Activated naive CD8-positive, alpha-beta T cell treated with anti-CD3 and anti-CD28 coated beads, Interleukin-2, amount 50 U/mL, for 24 hours (primary cell): Measurements from ENCODE around the gene ARFGEF2.
"Not testable (repeated sequence)": the region's sequence is repeated elsewhere in the genome, so short reads cannot be mapped to it uniquely, and the experiment has no call there.

Experiments
- ATAC-seq: fragments of 150-1000 bp; cut with Tn5 transposase; one replicate; pipeline ENCODE4 v1.10.0; 2021
- DNase-seq: peaks from one replicate; pipeline ENCODE4 v3.0.0; 2021
- H3K27ac Mint-ChIP-seq: one replicate; pipeline ENCODE4 v1.8.0; 2021; ENCODE audit warnings: mild to moderate bottlenecking, mixed read lengths
- H3K27me3 Mint-ChIP-seq: one replicate; pipeline ENCODE4 v1.8.0; 2021; ENCODE audit warnings: mixed read lengths
- H3K36me3 Mint-ChIP-seq: one replicate; pipeline ENCODE4 v1.8.0; 2021; ENCODE audit warnings: low read depth, mixed read lengths
- H3K4me1 Mint-ChIP-seq: one replicate; pipeline ENCODE4 v1.8.0; 2021; ENCODE audit warnings: mixed read lengths
- H3K4me3 Mint-ChIP-seq: one replicate; pipeline ENCODE4 v1.8.0; 2021; ENCODE audit warnings: mild to moderate bottlenecking, moderate library complexity, mixed read lengths
- H3K9me3 Mint-ChIP-seq: one replicate; pipeline ENCODE4 v1.8.0; 2021; ENCODE audit warnings: mixed read lengths

ARFGEF2 gene

DNA sequence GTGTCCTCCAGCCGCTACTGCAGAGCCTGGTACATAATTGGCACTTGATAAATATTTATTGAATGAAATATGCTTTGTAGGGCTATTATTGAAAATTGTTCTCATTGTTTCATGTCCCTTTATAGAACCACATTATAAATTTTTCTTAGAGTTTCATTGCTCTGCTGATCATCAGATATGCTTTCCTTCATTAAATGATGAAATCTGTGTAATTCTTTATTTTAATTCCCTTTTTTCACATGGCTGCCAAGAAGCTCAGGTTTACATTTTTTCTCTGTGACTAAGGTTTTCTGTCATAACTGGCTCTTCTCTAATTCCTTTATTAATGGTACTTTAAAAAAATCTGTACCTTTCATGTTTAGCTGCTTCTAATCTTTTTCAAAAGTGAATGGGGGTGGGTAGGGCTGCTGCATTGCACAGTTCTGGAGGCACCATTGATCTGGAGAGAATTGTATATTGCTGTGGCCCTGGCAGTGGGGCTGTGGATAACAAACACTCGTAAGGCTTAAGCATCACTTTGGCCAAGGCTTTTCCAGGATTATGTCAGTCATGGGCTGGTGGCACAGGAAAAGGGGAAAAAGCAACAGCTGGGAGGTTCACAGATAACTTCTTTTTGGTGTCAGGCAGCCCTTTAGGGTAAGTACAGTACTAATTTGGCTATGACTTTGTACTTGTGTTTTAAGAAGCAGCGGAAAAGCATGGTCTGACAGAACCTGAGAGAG lies 43.8 kb downstream of the ARFGEF2 start:
- Mint-ChIP-seq H3K9me3 (no peaks in the 10 kb centered on the region), H3K27ac (no peak overlapping the region), H3K27me3 (no peaks in the 10 kb centered on the region), H3K36me3 (peaks cover 19% of the 10 kb centered on the region), H3K4me3 (no peak overlapping the region), H3K4me1 (no peaks in the 10 kb centered on the region)
- ATAC-seq, result no peak
- no peak for DNase-seq

- Mint-ChIP-seq H3K27ac (no peak overlapping the region), H3K27me3 (no peaks in the 10 kb centered on the region), H3K4me3 (no peak overlapping the region), H3K4me1 (no peaks in the 10 kb centered on the region), H3K36me3 (peaks cover 32% of the 10 kb centered on the region), H3K9me3 (no peaks in the 10 kb centered on the region)
- no peak for DNase-seq
- no peak for ATAC-seq
These were observed 49.3 kb downstream of the ARFGEF2 start for GRCh38 chr20:48970681-48971365.

DNA sequence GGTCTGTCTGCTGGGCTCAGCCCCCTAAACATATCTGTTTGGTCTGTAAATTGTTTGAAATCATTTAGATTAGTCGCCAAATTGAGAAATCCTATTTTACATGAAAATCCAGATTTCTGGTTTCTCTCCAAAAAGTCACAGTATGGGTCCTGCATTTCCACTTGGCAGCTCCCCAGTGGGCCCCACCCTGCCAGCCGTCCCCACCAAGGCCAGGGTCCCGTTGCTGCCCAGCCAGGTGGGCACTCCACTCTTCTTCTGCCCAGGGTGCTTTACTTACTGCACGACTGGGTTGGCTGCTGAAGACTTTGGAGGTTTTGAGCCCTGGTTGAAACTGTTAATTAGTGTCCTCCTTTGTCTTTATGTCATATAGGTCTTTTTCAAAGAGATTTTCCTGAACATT lies 50.4 kb downstream of the ARFGEF2 start:
- DNase-seq (no peak), ATAC-seq (no peak)
- Mint-ChIP-seq H3K4me1 (no peaks in the 10 kb centered on the region), H3K36me3 (peaks cover 38% of the 10 kb centered on the region), H3K9me3 (no peaks in the 10 kb centered on the region), H3K27ac (no peak overlapping the region), H3K27me3 (no peaks in the 10 kb centered on the region), H3K4me3 (no peak overlapping the region)

DNA sequence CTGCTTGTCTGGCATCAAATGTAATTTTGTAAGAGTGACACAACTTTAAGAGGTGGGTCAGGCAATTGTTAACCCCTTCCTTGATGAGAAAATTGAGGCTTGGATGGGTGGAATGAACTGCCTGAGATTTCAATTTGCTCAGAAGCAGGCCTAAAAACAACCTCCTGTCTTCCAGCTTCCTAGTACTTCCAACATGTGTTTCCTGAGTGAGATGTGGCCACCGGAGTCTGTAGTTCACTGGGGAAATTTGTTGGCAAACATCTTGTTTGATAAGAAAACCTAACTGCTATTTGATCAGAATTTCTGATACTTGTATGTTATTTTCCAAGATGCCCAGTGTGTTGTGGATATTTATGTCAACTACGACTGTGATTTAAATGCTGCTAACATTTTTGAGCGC lies 51.3 kb downstream of the ARFGEF2 start:
- Mint-ChIP-seq H3K36me3 (peaks cover 44% of the 10 kb centered on the region), H3K4me3 (no peak overlapping the region), H3K27me3 (no peaks in the 10 kb centered on the region), H3K9me3 (no peaks in the 10 kb centered on the region), H3K27ac (no peak overlapping the region), H3K4me1 (no peaks in the 10 kb centered on the region)
- DNase-seq (no peak), ATAC-seq (no peak)

DNA sequence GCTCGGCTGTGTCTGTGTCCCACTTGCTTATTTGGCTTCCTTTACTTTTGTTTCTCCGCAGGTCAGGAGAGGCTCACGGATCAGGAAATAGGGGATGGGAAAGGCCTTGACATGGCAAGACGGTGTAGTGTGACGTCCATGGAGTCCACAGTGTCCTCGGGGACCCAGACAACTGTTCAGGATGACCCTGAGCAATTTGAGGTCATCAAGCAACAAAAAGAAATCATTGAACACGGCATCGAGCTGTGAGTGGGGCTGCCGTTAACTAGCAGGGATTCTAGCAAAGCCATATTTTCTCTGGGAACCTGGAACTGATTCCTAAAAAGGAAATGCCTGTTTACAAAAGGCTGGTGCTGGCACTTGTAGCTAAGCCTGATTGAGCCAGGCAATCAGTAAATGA lies 54.4 kb downstream of the ARFGEF2 start:
- H3K36me3 Mint-ChIP-seq, result peaks cover 47% of the 10 kb centered on the region

DNA sequence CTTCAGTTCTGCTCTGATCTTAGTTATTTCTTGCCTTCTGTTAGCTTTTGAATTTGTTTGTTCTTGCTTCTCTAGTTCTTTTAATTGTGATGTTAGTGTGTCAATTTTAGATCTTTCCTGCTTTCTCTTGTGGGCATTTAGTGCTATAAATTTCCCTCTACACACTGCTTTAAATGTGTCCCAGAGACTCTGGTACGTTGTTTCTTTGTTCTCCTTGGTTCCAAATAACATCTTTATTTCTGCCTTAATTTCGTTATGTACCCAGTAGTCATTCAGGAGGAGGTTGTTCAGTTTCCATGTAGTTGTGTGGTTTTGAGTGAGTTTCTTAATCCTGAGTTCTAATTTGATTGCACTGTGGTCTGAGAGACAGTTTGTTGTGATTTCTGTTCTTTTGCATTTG lies 58.5 kb downstream of the ARFGEF2 start:
- not testable (repeated sequence) for H3K9me3 Mint-ChIP-seq, ATAC-seq, H3K27ac Mint-ChIP-seq, DNase-seq, H3K27me3 Mint-ChIP-seq, H3K4me3 Mint-ChIP-seq, H3K4me1 Mint-ChIP-seq
- peaks cover 64% of the 10 kb centered on the region for H3K36me3 Mint-ChIP-seq

More for the DNA sequence above, 54.4 kb downstream of the ARFGEF2 start:
- Mint-ChIP-seq H3K27ac (no peak overlapping the region), H3K4me1 (no peaks in the 10 kb centered on the region), H3K4me3 (no peak overlapping the region), H3K9me3 (no peaks in the 10 kb centered on the region), H3K27me3 (no peaks in the 10 kb centered on the region)
- ATAC-seq (no peak), DNase-seq (no peak)

DNA sequence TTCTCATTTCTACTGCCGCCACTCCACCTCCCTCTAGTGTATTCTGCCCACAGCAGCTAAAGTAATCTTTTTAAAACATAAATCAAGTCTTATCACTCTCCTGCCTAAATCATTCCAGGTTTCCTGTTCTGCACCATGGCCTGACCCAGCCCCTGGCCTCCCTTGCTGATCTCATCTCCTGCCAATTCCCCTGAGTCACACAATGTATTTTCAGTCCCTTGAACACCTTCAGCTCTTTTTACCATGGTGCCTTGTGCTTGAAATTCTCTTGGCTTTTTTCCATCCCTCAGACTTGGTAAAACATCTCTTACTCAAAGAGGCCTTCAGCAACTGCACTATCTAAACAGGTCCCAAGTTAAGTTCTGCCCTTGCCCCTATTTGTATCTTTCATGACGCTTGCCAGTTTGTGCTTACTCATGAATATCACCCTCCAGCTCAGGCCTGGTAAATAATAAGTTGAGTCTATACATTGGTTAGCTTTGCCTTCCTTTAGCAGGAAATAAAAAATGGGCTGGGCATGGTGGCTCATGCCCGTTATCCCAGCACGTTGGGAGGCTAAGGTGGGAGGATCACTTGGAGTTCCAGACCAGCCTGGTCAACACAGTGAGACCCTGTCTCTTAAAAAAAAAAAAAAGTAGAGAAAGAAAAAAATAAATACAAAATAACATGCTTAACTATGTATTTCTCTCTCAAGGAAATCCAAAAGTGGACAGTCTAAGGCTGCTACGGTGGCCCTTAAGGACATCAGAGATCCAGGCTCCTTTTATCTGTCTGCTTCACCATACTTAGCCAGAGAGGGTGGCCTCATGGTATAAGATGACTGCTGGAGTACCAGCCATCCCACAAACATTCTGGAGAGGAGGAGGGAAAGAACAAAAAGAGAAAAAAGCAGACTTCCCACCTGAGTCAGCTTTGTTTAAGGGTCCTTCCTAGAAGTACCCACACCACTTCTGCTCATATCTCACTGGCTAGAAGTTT lies 62.2 kb downstream of the ARFGEF2 start:
- peaks cover 53% of the 10 kb centered on the region for H3K36me3 Mint-ChIP-seq
- DNase-seq (no peak), ATAC-seq (no peak)
- H3K4me1 Mint-ChIP-seq, result no peaks in the 10 kb centered on the region
- H3K9me3 Mint-ChIP-seq, result no peaks in the 10 kb centered on the region
- H3K27me3 Mint-ChIP-seq, result no peaks in the 10 kb centered on the region
- no peak overlapping the region for H3K27ac Mint-ChIP-seq
- H3K4me3 Mint-ChIP-seq, result no peak overlapping the region

- Mint-ChIP-seq H3K36me3 (peaks cover 57% of the 10 kb centered on the region), H3K4me1 (no peaks in the 10 kb centered on the region), H3K4me3 (no peak overlapping the region), H3K27ac (no peak overlapping the region), H3K27me3 (no peaks in the 10 kb centered on the region), H3K9me3 (no peaks in the 10 kb centered on the region)
- ATAC-seq (no peak), DNase-seq (no peak)
These were observed 63.2 kb downstream of the ARFGEF2 start for GRCh38 chr20:48984575-48985219.

- Mint-ChIP-seq H3K4me3 (no peak overlapping the region), H3K27me3 (no peaks in the 10 kb centered on the region), H3K36me3 (peaks cover 55% of the 10 kb centered on the region), H3K27ac (no peak overlapping the region), H3K4me1 (no peaks in the 10 kb centered on the region), H3K9me3 (no peaks in the 10 kb centered on the region)
- no peak for ATAC-seq
- no peak for DNase-seq
These were observed 65.4 kb downstream of the ARFGEF2 start for GRCh38 chr20:48986899-48987298.

- no peak for ATAC-seq
- H3K4me1 Mint-ChIP-seq, result no peaks in the 10 kb centered on the region
- DNase-seq, result no peak
- no peak overlapping the region for H3K27ac Mint-ChIP-seq
- H3K9me3 Mint-ChIP-seq, result no peaks in the 10 kb centered on the region
- H3K27me3 Mint-ChIP-seq, result no peaks in the 10 kb centered on the region
- H3K4me3 Mint-ChIP-seq, result no peak overlapping the region
- peaks cover 54% of the 10 kb centered on the region for H3K36me3 Mint-ChIP-seq
These were observed 69.0 kb downstream of the ARFGEF2 start for GRCh38 chr20:48990467-48990866.

GRCh38 chr20:48995589-48995988 lies 74.1 kb downstream of the ARFGEF2 start:
- Mint-ChIP-seq H3K27me3 (no peaks in the 10 kb centered on the region), H3K27ac (no peak overlapping the region), H3K9me3 (no peaks in the 10 kb centered on the region), H3K4me3 (no peak overlapping the region), H3K36me3 (peaks cover 52% of the 10 kb centered on the region), H3K4me1 (no peaks in the 10 kb centered on the region)
- DNase-seq (no peak), ATAC-seq (no peak)

DNA sequence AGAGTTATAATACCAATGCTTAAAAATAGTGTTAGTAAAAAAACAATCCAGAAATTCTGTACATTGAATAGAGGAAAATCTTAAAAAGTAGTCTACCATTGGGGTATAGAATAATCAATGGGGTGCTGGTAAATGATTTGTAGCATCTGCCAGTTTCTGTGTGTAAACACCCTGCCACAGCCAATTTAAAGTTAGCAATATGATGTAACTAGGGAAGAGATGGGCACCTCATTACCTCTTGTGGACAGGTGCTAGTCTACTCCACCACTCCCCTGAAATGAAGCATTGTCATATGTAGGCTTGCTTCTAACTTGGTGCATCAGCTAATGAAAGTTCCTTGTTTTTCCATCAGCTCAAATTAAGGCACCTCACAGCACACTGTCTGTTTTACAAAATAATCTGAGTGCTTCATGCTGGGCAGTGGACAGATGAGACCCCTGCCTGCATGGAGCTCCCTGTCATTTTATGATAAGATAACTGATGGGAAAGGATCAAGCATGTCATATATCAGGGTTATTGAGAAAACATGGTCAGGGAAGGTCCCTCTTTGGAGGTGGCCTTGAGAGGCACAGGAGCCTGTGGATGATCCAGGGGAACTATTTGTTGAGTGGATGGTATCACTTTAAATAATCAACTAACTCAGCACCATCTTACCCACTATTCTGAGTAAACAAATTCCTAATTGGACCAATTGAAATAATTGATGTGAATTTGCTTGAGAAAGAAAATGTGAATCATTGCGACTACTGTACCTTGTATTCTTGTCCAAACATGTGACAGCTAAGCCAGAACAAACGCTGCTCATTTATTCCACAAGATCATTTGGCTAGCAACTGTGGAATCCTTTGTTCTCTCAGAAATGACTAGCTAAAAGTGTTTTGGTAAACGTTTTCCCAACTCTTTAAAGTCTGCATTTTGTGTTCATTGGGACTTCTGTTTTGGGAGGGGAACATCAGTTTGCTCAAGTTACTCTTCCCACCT lies 78.7 kb downstream of the ARFGEF2 start:
- ATAC-seq (no peak), DNase-seq (no peak)
- no peaks in the 10 kb centered on the region for H3K4me1 Mint-ChIP-seq
- H3K27ac Mint-ChIP-seq, result no peak overlapping the region
- H3K36me3 Mint-ChIP-seq, result peaks cover 30% of the 10 kb centered on the region
- no peaks in the 10 kb centered on the region for H3K9me3 Mint-ChIP-seq
- H3K4me3 Mint-ChIP-seq, result no peak overlapping the region
- H3K27me3 Mint-ChIP-seq, result no peaks in the 10 kb centered on the region

DNA sequence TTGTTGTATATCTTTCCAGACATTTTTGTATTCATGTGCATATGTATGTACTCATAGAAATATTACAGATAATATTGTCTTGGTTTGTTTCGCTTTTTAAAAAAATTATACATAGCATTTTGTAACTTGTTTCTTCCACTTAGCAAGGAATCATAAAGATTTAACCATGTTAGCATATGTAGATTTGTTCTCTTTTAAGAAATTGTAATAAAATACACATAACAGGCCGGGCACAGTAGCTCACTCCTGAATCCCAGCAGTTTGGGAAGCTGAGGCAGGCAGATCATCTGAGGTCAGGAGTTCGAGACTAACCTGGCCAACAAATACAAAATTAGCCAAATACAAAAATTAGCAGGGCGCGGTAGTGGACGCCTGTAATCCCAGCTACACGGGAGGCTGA lies 80.2 kb downstream of the ARFGEF2 start:
- peaks cover 33% of the 10 kb centered on the region for H3K36me3 Mint-ChIP-seq
- no peak overlapping the region for H3K4me3 Mint-ChIP-seq
- H3K9me3 Mint-ChIP-seq, result no peaks in the 10 kb centered on the region
- DNase-seq, result no peak
- H3K27me3 Mint-ChIP-seq, result no peaks in the 10 kb centered on the region
- no peak overlapping the region for H3K27ac Mint-ChIP-seq
- no peak for ATAC-seq
- no peaks in the 10 kb centered on the region for H3K4me1 Mint-ChIP-seq
